Vagina (tissue), 2 donors: ENCODE data around the gene ENGASE.

Experiments
- CTCF ChIP-seq, 3 experiments: fragments of 450-650 bp in 2 of 3; fragments of 200-600 bp in 1 of 3; sonication (generic) in 1 of 3; IDR thresholded peaks; one replicate each; pipeline ENCODE4 v1.5.1; 2017 to 2019; ENCODE audit warnings: antibody characterized with exemption in 3 of 3, mild to moderate bottlenecking in 2 of 3, moderate library complexity in 2 of 3
- POLR2A ChIP-seq, 2 donors: fragments of 450-650 bp; IDR thresholded peaks; one replicate each; pipeline ENCODE4 v1.6.1; 2017; ENCODE audit warnings: antibody characterized with exemption in 2 of 2, mild to moderate bottlenecking in 2 of 2, moderate library complexity in 2 of 2

GRCh38 chr17:79130536-79131273, 56.1 kb downstream of the ENGASE start:
- TF ChIP-seq CTCF (IDR thresholded peaks at IDR 0.05) (no peak), POLR2A (IDR thresholded peaks at IDR 0.05) (no peak)
